ENCODE measurements around the gene SPOCK1. TPM values are rescaled to one million over a fixed set of nuclear protein-coding genes. Genes with fewer than 3 reads are reported as not detected.

Gene SPOCK1
- total and polyA plus RNA-seq, 4 donors = 0.07 to 0.18 (median 0.17) TPM; not detected in 1

DNA sequence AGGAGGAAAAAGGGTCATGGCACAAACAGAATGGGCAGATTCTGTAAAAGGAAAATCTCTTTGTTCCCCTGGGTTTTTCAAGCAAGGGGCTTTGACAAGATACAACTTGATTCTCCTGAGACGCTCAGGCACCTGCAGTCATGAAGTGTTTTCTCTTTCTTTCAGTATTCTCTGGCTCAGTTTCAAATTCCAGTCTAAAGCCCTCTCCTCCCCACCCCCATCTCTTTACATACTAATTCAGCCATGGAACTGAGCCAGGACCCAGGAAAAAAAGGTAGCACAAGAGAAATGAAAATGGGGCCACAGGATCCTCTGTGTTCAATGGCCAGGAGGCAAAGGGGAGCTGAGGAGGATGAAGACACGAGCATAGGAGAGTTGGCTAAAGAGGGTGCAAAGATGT, 408.4 kb downstream of the SPOCK1 start:
- Histone ChIP-seq H3K4me3 (ENCODE audit: low read depth in 1 of 3, low read length in 3 of 3) (no peak overlapping the region), H3K27ac (ENCODE audit: low read depth in 1 of 2, low read length in 2 of 2) (no peak overlapping the region), H3K9ac (ENCODE audit: low read depth in 1 of 2, low read length in 2 of 2) (no peak overlapping the region), H3K9me3 (ENCODE audit: control insufficient read depth in 4 of 4, low read length in 3 of 4) (no peaks in the 10 kb centered on the region), H3K36me3 (ENCODE audit: control insufficient read depth in 4 of 4, insufficient read depth in 3 of 4, low read depth in 1 of 4, low read length in 3 of 4) (no peaks in the 10 kb centered on the region), H3K4me1 (ENCODE audit: control insufficient read depth in 4 of 4, insufficient read depth in 4 of 4, low read length in 3 of 4) (no peaks in the 10 kb centered on the region), H3K27me3 (ENCODE audit: control insufficient read depth in 4 of 4, insufficient read depth in 4 of 4, low read length in 3 of 4) (no peaks in the 10 kb centered on the region)
- TF ChIP-seq TAF1 (conservative IDR thresholded peaks at IDR 0.05) = no peak
- TF ChIP-seq, protein P1, sequence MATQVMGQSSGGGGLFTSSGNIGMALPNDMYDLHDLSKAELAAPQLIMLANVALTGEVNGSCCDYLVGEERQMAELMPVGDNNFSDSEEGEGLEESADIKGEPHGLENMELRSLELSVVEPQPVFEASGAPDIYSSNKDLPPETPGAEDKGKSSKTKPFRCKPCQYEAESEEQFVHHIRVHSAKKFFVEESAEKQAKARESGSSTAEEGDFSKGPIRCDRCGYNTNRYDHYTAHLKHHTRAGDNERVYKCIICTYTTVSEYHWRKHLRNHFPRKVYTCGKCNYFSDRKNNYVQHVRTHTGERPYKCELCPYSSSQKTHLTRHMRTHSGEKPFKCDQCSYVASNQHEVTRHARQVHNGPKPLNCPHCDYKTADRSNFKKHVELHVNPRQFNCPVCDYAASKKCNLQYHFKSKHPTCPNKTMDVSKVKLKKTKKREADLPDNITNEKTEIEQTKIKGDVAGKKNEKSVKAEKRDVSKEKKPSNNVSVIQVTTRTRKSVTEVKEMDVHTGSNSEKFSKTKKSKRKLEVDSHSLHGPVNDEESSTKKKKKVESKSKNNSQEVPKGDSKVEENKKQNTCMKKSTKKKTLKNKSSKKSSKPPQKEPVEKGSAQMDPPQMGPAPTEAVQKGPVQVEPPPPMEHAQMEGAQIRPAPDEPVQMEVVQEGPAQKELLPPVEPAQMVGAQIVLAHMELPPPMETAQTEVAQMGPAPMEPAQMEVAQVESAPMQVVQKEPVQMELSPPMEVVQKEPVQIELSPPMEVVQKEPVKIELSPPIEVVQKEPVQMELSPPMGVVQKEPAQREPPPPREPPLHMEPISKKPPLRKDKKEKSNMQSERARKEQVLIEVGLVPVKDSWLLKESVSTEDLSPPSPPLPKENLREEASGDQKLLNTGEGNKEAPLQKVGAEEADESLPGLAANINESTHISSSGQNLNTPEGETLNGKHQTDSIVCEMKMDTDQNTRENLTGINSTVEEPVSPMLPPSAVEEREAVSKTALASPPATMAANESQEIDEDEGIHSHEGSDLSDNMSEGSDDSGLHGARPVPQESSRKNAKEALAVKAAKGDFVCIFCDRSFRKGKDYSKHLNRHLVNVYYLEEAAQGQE (IDR thresholded peaks at IDR 0.05) = no peak
- no peak for TF ChIP-seq SP1 (IDR thresholded peaks at IDR 0.05)
- no peak for TF ChIP-seq RXRA (IDR thresholded peaks at IDR 0.05)
- no peak for TF ChIP-seq YY1 (IDR thresholded peaks at IDR 0.05)
- TF ChIP-seq EGR1 (IDR thresholded peaks at IDR 0.05; ENCODE audit: low read depth in 2 of 2) = no peak
- TF ChIP-seq HNF4G (IDR thresholded peaks at IDR 0.05) = no peak
- DNase-seq (ENCODE audit: low spot score) = no peak
- WGBS = 75% methylated on average over 2 of the region's 2 CpGs

DNA sequence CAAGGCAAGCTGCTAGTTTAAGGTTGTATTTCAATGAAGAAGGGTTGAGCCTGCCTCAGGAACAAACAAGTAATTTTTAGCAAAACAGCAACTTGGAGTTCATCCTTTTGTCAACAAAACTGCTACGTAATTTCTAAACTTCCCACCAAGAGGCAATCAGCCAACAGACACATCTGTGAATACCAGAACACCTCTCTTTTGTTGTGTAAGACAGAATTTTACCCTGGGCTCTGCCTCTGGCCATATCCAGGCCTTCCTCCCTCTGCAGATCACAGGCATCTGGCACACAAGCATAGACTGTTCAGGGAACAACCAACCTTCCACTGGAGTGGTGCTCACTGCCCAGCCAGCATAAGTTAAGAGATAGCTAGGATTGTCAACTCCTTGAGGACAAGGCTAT, 409.0 kb downstream of the SPOCK1 start:
- DNase-seq (ENCODE audit: low spot score) = no peak
- TF ChIP-seq, protein P2, sequence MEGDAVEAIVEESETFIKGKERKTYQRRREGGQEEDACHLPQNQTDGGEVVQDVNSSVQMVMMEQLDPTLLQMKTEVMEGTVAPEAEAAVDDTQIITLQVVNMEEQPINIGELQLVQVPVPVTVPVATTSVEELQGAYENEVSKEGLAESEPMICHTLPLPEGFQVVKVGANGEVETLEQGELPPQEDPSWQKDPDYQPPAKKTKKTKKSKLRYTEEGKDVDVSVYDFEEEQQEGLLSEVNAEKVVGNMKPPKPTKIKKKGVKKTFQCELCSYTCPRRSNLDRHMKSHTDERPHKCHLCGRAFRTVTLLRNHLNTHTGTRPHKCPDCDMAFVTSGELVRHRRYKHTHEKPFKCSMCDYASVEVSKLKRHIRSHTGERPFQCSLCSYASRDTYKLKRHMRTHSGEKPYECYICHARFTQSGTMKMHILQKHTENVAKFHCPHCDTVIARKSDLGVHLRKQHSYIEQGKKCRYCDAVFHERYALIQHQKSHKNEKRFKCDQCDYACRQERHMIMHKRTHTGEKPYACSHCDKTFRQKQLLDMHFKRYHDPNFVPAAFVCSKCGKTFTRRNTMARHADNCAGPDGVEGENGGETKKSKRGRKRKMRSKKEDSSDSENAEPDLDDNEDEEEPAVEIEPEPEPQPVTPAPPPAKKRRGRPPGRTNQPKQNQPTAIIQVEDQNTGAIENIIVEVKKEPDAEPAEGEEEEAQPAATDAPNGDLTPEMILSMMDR (IDR thresholded peaks at IDR 0.05; ENCODE audit: low read depth, low read length, missing input control) = no peak
- TF ChIP-seq NR2F2 (IDR thresholded peaks at IDR 0.05) (no peak), JUND (IDR thresholded peaks at IDR 0.05) (no peak), RAD21 (IDR thresholded peaks at IDR 0.05) (no peak), FOXA1 (IDR thresholded peaks at IDR 0.05) (no peak), SP1 (IDR thresholded peaks at IDR 0.05) (no peak), GABPA (IDR thresholded peaks at IDR 0.05 in 1 of 2, conservative IDR thresholded peaks at IDR 0.05 in 1 of 2) (no peak), FOXA2 (IDR thresholded peaks at IDR 0.05) (no peak), HNF4A (conservative IDR thresholded peaks at IDR 0.05) (no peak), YY1 (IDR thresholded peaks at IDR 0.05) (no peak), RXRA (IDR thresholded peaks at IDR 0.05) (no peak), TAF1 (conservative IDR thresholded peaks at IDR 0.05) (no peak)
- TF ChIP-seq, protein P3, sequence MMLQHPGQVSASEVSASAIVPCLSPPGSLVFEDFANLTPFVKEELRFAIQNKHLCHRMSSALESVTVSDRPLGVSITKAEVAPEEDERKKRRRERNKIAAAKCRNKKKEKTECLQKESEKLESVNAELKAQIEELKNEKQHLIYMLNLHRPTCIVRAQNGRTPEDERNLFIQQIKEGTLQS (IDR thresholded peaks at IDR 0.05) = no peak
- TF ChIP-seq, protein P4, sequence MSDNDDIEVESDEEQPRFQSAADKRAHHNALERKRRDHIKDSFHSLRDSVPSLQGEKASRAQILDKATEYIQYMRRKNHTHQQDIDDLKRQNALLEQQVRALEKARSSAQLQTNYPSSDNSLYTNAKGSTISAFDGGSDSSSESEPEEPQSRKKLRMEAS (IDR thresholded peaks at IDR 0.05) = no peak
- TF ChIP-seq, protein P1 (IDR thresholded peaks at IDR 0.05) = no peak
- TF ChIP-seq, protein P5, sequence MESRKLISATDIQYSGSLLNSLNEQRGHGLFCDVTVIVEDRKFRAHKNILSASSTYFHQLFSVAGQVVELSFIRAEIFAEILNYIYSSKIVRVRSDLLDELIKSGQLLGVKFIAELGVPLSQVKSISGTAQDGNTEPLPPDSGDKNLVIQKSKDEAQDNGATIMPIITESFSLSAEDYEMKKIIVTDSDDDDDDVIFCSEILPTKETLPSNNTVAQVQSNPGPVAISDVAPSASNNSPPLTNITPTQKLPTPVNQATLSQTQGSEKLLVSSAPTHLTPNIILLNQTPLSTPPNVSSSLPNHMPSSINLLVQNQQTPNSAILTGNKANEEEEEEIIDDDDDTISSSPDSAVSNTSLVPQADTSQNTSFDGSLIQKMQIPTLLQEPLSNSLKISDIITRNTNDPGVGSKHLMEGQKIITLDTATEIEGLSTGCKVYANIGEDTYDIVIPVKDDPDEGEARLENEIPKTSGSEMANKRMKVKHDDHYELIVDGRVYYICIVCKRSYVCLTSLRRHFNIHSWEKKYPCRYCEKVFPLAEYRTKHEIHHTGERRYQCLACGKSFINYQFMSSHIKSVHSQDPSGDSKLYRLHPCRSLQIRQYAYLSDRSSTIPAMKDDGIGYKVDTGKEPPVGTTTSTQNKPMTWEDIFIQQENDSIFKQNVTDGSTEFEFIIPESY (IDR thresholded peaks at IDR 0.05) = no peak
- WGBS = 45% methylated on average over 1 of the region's 1 CpG
- Histone ChIP-seq H3K4me3 (ENCODE audit: low read depth in 1 of 3, low read length in 3 of 3) (no peak overlapping the region), H3K27me3 (ENCODE audit: control insufficient read depth in 4 of 4, insufficient read depth in 4 of 4, low read length in 3 of 4) (no peaks in the 10 kb centered on the region), H3K9me3 (ENCODE audit: control insufficient read depth in 4 of 4, low read length in 3 of 4) (no peaks in the 10 kb centered on the region), H3K27ac (ENCODE audit: low read depth in 1 of 2, low read length in 2 of 2) (no peak overlapping the region), H3K9ac (ENCODE audit: low read depth in 1 of 2, low read length in 2 of 2) (no peak overlapping the region), H3K36me3 (ENCODE audit: control insufficient read depth in 4 of 4, insufficient read depth in 3 of 4, low read depth in 1 of 4, low read length in 3 of 4) (no peaks in the 10 kb centered on the region), H3K4me1 (ENCODE audit: control insufficient read depth in 4 of 4, insufficient read depth in 4 of 4, low read length in 3 of 4) (no peaks in the 10 kb centered on the region)
